Endothelial cell of umbilical vein (primary cell): ENCODE data around the gene FGF6. TPM values are rescaled to one million over a fixed set of nuclear protein-coding genes. Genes with fewer than 3 reads are reported as not detected.

ENCODE experiments used
- BruUV-seq: library from RNA; stranded (reverse); fragments of 400-500 nt; replicated peaks from 2 replicates; lab custom pipeline; 2021; lab: Mats Ljungman, UMichigan
- CTCF ChIA-PET: fragments of 300-600, 350-600 bp; sonication (Branson Sonifier 250); formaldehyde crosslinking; loops from one replicate; lab custom pipeline; 2021; ENCODE audit warnings: antibody characterized with exemption, inconsistent platforms; lab: Charles Lee
- POLR2A ChIA-PET: fragments of 300-600, 350-600 bp; sonication (Branson Sonifier 250); formaldehyde crosslinking; loops from one replicate; lab custom pipeline; 2021; ENCODE audit warnings: antibody characterized with exemption, inconsistent platforms; lab: Charles Lee
- DNase-seq: peaks from one replicate; pipeline ENCODE4 v3.0.0-alpha.2; 2011; ENCODE audit warnings: low read depth, low spot score
- FAIRE-seq: peaks from 2 replicates; lab custom pipeline; 2011; peaks lifted over from hg19 to GRCh38; lab: Jason Lieb, UNC
- H2AFZ ChIP-seq: 2 replicates; pipeline ENCODE4 v1.6.0; 2012; ENCODE audit warnings: low read depth, low read length, control low read depth, inconsistent platforms
- H3K27ac ChIP-seq: 2 replicates; pipeline ENCODE4 v1.5.1; 2011; ENCODE audit warnings: low read depth, mild to moderate bottlenecking, control low read depth, low read length, moderate library complexity; ENCODE audit not compliant: insufficient read depth
- H3K27me3 ChIP-seq, 2 experiments: 2 replicates each; pipeline versions ENCODE4 v1.6.0 to v1.6.1; 2011; ENCODE audit warnings: low read length in 2 of 2, mixed read lengths in 1 of 2; ENCODE audit not compliant: control insufficient read depth in 2 of 2, insufficient read depth in 2 of 2
- H3K36me3 ChIP-seq, 2 experiments: 2 replicates in 1 of 2; 3 replicates in 1 of 2; pipeline ENCODE4 v1.5.1; 2011; ENCODE audit warnings: low read length in 2 of 2, mild to moderate bottlenecking in 1 of 2, moderate library complexity in 1 of 2; ENCODE audit not compliant: control insufficient read depth in 2 of 2, insufficient read depth in 2 of 2; ENCODE audit errors: extremely low read depth in 1 of 2
- H3K4me1 ChIP-seq: 3 replicates; pipeline ENCODE4 v1.5.1; 2011; ENCODE audit warnings: mild to moderate bottlenecking, low read length; ENCODE audit not compliant: control insufficient read depth, insufficient read depth; ENCODE audit errors: extremely low read depth
- H3K4me2 ChIP-seq: 2 replicates; pipeline ENCODE4 v1.6.1; 2011; ENCODE audit warnings: low read length, control low read depth, mixed read lengths; ENCODE audit not compliant: insufficient read depth
- H3K4me3 ChIP-seq, 3 experiments: fragments of 200-600 bp in 1 of 3; sonication (generic), shearing (Covaris generic) in 1 of 3; replicated peaks in 1 of 3; 2 replicates each; pipeline ENCODE4 v1.5.1; 2011 to 2016; ENCODE audit warnings: control low read depth in 3 of 3, low read length in 3 of 3, mild to moderate bottlenecking in 2 of 3, inconsistent platforms in 1 of 3, low read depth in 1 of 3, moderate library complexity in 1 of 3; ENCODE audit not compliant: insufficient read depth in 1 of 3
- H3K79me2 ChIP-seq: 2 replicates; pipeline ENCODE4 v1.6.0; 2012; ENCODE audit warnings: low read length, inconsistent platforms; ENCODE audit not compliant: control insufficient read depth, insufficient read depth
- H3K9ac ChIP-seq: replicated peaks from 2 replicates; pipeline ENCODE3; 2011; ENCODE audit warnings: low read length, control low read depth; ENCODE audit not compliant: insufficient read depth; ENCODE audit errors: extremely low read depth
- H3K9me1 ChIP-seq: replicated peaks from 3 replicates; pipeline ENCODE4 v1.6.0; 2011; ENCODE audit warnings: mild to moderate bottlenecking, low read length; ENCODE audit not compliant: control insufficient read depth, insufficient read depth; ENCODE audit errors: extremely low read depth
- H3K9me3 ChIP-seq: replicated peaks from 2 replicates; pipeline ENCODE4 v1.5.1; 2012; ENCODE audit warnings: low read length, inconsistent platforms; ENCODE audit not compliant: control insufficient read depth, insufficient read depth
- H4K20me1 ChIP-seq: replicated peaks from 2 replicates; pipeline ENCODE3; 2011; ENCODE audit warnings: mild to moderate bottlenecking, low read length; ENCODE audit not compliant: control insufficient read depth, insufficient read depth; ENCODE audit errors: extremely low read depth
- EZH2 ChIP-seq: IDR thresholded peaks from 2 replicates; pipeline ENCODE4 v1.6.1; 2012; ENCODE audit warnings: borderline replicate concordance, low read depth, mild to moderate bottlenecking, moderate library complexity, low read length, inconsistent platforms; ENCODE audit not compliant: severe bottlenecking
- FOS ChIP-seq: IDR thresholded peaks from 2 replicates; pipeline ENCODE4 v1.6.1; 2011; ENCODE audit warnings: mild to moderate bottlenecking, low read length, moderate library complexity, borderline replicate concordance; ENCODE audit not compliant: insufficient read depth
- GATA2 ChIP-seq: IDR thresholded peaks from 2 replicates; pipeline ENCODE4 v1.7.0; 2011; ENCODE audit warnings: low read depth, mild to moderate bottlenecking, moderate library complexity, mixed read lengths, low read length; ENCODE audit not compliant: insufficient read length, insufficient read depth
- JUN ChIP-seq: IDR thresholded peaks from 2 replicates; pipeline ENCODE4 v1.6.1; 2011; ENCODE audit warnings: borderline replicate concordance, low read depth; ENCODE audit not compliant: insufficient read length, insufficient read depth
- MYC ChIP-seq: IDR thresholded peaks from one replicate; pipeline ENCODE4 v1.6.1; 2011; ENCODE audit warnings: mild to moderate bottlenecking, low read depth, low read length
- POLR2A ChIP-seq: IDR thresholded peaks from 2 replicates; pipeline ENCODE4 v1.6.1; 2012; ENCODE audit warnings: low read depth, mild to moderate bottlenecking, control low read depth, low read length
- POLR2AphosphoS5 ChIP-seq: IDR thresholded peaks from 2 replicates; pipeline ENCODE4 v1.6.1; 2012; ENCODE audit warnings: low read depth, mild to moderate bottlenecking, control low read depth, low read length, moderate library complexity; ENCODE audit not compliant: insufficient read depth
- dilution Hi-C: fragments of 300-500 bp; cut with MboI; formaldehyde crosslinking; loops from one replicate; pipeline ENCODE4 v1.15.0; 2019; ENCODE audit warnings: low sequenced_read_pairs; ENCODE audit not compliant: extremely low pct_ligation_motif_present
- intact Hi-C: fragments of 100-400 bp; cut with micrococcal nuclease; formaldehyde crosslinking; loops from one replicate; pipeline ENCODE4 v1.10.0; 2022
- polyA plus RNA-seq, 4 experiments: library from polyadenylated mRNA; depleted of rRNA in 3 of 4; stranded (reverse) in 3 of 4; unstranded in 1 of 4; fragments of >200 nt; gene quantifications; 2 replicates each; pipeline versions ENCODE4 v1.2.1 to v1.2.3, GENCODE V29; 2011 to 2012; ENCODE audit warnings: missing spikeins in 1 of 4
- total RNA-seq: library from RNA; stranded (reverse); gene quantifications from 2 replicates; pipeline ENCODE4 v1.2.3, GENCODE V29; 2021
- TF ChIP-seq, protein P1 (sequence below), 2 donors: IDR thresholded peaks; 1 replicate in 1 of 2; 2 replicates in 1 of 2; pipeline ENCODE4 v1.5.1; 2011; ENCODE audit warnings: low read length in 2 of 2, mild to moderate bottlenecking in 2 of 2, moderate library complexity in 2 of 2, control low read depth in 1 of 2, inconsistent platforms in 1 of 2, low read depth in 1 of 2; ENCODE audit not compliant: insufficient read depth in 1 of 2; ENCODE audit errors: extremely low read depth in 1 of 2
- TF ChIP-seq, protein P2 (sequence below): IDR thresholded peaks from 2 replicates; pipeline ENCODE4 v1.6.1; 2011; ENCODE audit not compliant: insufficient read depth, insufficient read length

Gene FGF6
- total and polyA plus RNA-seq, 2 donors (not counting 3 experiments of a cell fraction or from before 2014, with no cell fraction given), result not detected

DNA sequence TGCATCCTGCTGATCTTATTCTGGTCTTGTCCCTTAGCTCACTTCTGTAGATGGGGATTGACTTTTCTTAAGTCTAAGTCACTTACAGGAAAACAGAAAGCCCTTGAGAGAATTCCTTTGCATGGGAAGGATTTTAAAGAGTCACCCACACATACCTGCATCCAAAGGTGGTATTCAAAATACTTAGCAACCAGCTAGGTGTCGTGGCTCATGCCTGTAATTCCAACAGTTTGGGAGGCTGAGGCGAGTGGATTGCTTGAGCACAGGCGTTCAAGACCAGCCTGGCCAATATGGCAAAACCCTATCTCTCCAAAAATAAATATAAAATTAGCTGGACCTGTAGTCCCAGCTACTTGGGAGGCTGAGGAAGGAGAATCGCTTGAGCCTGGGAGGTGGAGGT, 14.2 kb downstream of the FGF6 start:
- ChIA-PET POLR2A (no interaction called here), CTCF (interaction anchor here (1.3 to 2.0 kb wide), 2 partner anchors 9 to 11 kb away, joined by 4 to 12 read pairs; no protein-coding TSS in a partner anchor)
- no peak overlapping the region for H2AFZ ChIP-seq
- no peak overlapping the region for H3K4me2 ChIP-seq
- no peaks in the 10 kb centered on the region for H3K27me3 ChIP-seq
- no peaks in the 10 kb centered on the region for H4K20me1 ChIP-seq
- dilution Hi-C loops (no loop called here), intact Hi-C loops (no loop called here)
- DNase-seq (no peak), FAIRE-seq (no peak)
- no peaks in the 10 kb centered on the region for H3K79me2 ChIP-seq
- H3K9ac ChIP-seq, result no peak overlapping the region
- H3K27ac ChIP-seq, result no peak overlapping the region
- no peaks in the 10 kb centered on the region for H3K9me1 ChIP-seq
- H3K36me3 ChIP-seq, result no peaks in the 10 kb centered on the region
- H3K9me3 ChIP-seq, result no peaks in the 10 kb centered on the region
- no peaks in the 10 kb centered on the region for H3K4me1 ChIP-seq
- no peak overlapping the region for H3K4me3 ChIP-seq
- TF ChIP-seq GATA2 (no peak), POLR2AphosphoS5 (no peak), POLR2A (no peak), FOS (no peak), JUN (no peak), MYC (no peak), EZH2 (no peak)
- TF ChIP-seq, protein P1, sequence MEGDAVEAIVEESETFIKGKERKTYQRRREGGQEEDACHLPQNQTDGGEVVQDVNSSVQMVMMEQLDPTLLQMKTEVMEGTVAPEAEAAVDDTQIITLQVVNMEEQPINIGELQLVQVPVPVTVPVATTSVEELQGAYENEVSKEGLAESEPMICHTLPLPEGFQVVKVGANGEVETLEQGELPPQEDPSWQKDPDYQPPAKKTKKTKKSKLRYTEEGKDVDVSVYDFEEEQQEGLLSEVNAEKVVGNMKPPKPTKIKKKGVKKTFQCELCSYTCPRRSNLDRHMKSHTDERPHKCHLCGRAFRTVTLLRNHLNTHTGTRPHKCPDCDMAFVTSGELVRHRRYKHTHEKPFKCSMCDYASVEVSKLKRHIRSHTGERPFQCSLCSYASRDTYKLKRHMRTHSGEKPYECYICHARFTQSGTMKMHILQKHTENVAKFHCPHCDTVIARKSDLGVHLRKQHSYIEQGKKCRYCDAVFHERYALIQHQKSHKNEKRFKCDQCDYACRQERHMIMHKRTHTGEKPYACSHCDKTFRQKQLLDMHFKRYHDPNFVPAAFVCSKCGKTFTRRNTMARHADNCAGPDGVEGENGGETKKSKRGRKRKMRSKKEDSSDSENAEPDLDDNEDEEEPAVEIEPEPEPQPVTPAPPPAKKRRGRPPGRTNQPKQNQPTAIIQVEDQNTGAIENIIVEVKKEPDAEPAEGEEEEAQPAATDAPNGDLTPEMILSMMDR (IDR thresholded peaks at IDR 0.05; ENCODE audit: extremely low read depth in 1 of 2, insufficient read depth in 1 of 2, low read depth in 1 of 2, low read length in 2 of 2), result no peak
- TF ChIP-seq, protein P2, sequence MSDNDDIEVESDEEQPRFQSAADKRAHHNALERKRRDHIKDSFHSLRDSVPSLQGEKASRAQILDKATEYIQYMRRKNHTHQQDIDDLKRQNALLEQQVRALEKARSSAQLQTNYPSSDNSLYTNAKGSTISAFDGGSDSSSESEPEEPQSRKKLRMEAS, result no peak
- no TSS peak for BruUV-seq
